Endodermal cell (in vitro differentiated cells): ENCODE data around the gene PTPRM. TPM values are rescaled to one million over a fixed set of nuclear protein-coding genes. Genes with fewer than 3 reads are reported as not detected.

Source experiments
- DNase-seq: peaks from one replicate; pipeline ENCODE4 v3.0.0-alpha.2; 2017
- H3K27ac ChIP-seq: 2 replicates; pipeline ENCODE4 v1.5.1; 2013; ENCODE audit warnings: mild to moderate bottlenecking, low read depth, low read length, moderate library complexity
- H3K27me3 ChIP-seq: 2 replicates; pipeline ENCODE4 v1.6.1; 2013; ENCODE audit warnings: mild to moderate bottlenecking, low read length, moderate library complexity; ENCODE audit not compliant: insufficient read depth, control insufficient read depth, poor library complexity, severe bottlenecking
- H3K36me3 ChIP-seq: 2 replicates; pipeline ENCODE4 v1.7.0; 2013; ENCODE audit warnings: mild to moderate bottlenecking, low read length, moderate library complexity; ENCODE audit not compliant: control insufficient read depth, insufficient read depth
- H3K4me1 ChIP-seq: one replicate; pipeline ENCODE4 v1.7.0; 2013; ENCODE audit warnings: low read length; ENCODE audit not compliant: control insufficient read depth, insufficient read depth
- H3K4me3 ChIP-seq: 2 replicates; pipeline ENCODE4 v1.5.1; 2013; ENCODE audit warnings: mild to moderate bottlenecking, low read length, moderate library complexity
- H3K9ac ChIP-seq: 2 replicates; pipeline ENCODE4 v1.6.1; 2013; ENCODE audit warnings: mild to moderate bottlenecking, low read length, moderate library complexity; ENCODE audit not compliant: poor library complexity, severe bottlenecking; ENCODE audit errors: extremely low read depth
- H3K9me3 ChIP-seq: 2 replicates; pipeline ENCODE4 v1.6.1; 2013; ENCODE audit warnings: mild to moderate bottlenecking, low read length, moderate library complexity; ENCODE audit not compliant: control insufficient read depth
- H3K27ac Mint-ChIP-seq: 2 replicates; pipeline ENCODE4 v1.8.0; 2020; ENCODE audit warnings: mixed read lengths
- H3K27me3 Mint-ChIP-seq: 2 replicates; pipeline ENCODE4 v1.8.0; 2021; ENCODE audit warnings: mild to moderate bottlenecking, mixed read lengths; ENCODE audit not compliant: insufficient read depth
- H3K36me3 Mint-ChIP-seq: 2 replicates; pipeline ENCODE4 v1.8.0; 2020; ENCODE audit warnings: low read depth, mixed read lengths
- H3K4me1 Mint-ChIP-seq: 2 replicates; pipeline ENCODE4 v1.8.0; 2020; ENCODE audit warnings: mixed read lengths
- H3K4me3 Mint-ChIP-seq: 2 replicates; pipeline ENCODE4 v1.8.0; 2020; ENCODE audit warnings: mild to moderate bottlenecking, moderate library complexity, mixed read lengths
- H3K9me3 Mint-ChIP-seq: 2 replicates; pipeline ENCODE4 v1.8.0; 2020; ENCODE audit warnings: mild to moderate bottlenecking, mixed read lengths
- CTCF ChIP-seq: fragments of 200-600 bp; sonication (generic); conservative IDR thresholded peaks from 2 replicates; pipeline ENCODE4 v1.5.0; 2021; ENCODE audit warnings: antibody characterized with exemption, mild to moderate bottlenecking
- WGBS, 2 experiments: methylation state at CpG; one replicate each; pipeline versions ENCODE4 v1.1.5 to v1.1.7; 2013; ENCODE audit warnings: missing lambda C conversion rate in 2 of 2, mixed read lengths in 1 of 2; ENCODE audit not compliant: insufficient coverage in 1 of 2, insufficient read length in 1 of 2; 5-methylcytosine and 5-hydroxymethylcytosine counted together
- total RNA-seq, 2 donors: library from RNA; stranded (reverse); fragmentation: NEBNext Ultra II Directional in 1 of 2; extraction: Animal tissue kit (Norgen Biotek cat#: 25700) in 1 of 2; gene quantifications; 2 replicates in 1 of 2; 3 replicates in 1 of 2; pipeline ENCODE4 v1.2.1, GENCODE V29; 2021

Gene PTPRM
- total RNA-seq, 2 donors from 2014 or later: 47.2 to 57.6 TPM

GRCh38 chr18:8413189-8413588, 846.1 kb downstream of the PTPRM start:
- Histone ChIP-seq H3K27ac (no peak overlapping the region), H3K4me3 (no peak overlapping the region), H3K9ac (no peak overlapping the region), H3K4me1 (no peaks in the 10 kb centered on the region), H3K9me3 (peaks cover 18% of the 10 kb centered on the region), H3K36me3 (peaks cover 6% of the 10 kb centered on the region), H3K27me3 (no peaks in the 10 kb centered on the region)
- H3K36me3 Mint-ChIP-seq: peaks cover 22% of the 10 kb centered on the region
- H3K27ac Mint-ChIP-seq: no peak overlapping the region
- H3K27me3 Mint-ChIP-seq: peaks cover 13% of the 10 kb centered on the region
- H3K9me3 Mint-ChIP-seq: peaks cover 29% of the 10 kb centered on the region
- TF ChIP-seq CTCF: no peak
- peaks cover 9% of the 10 kb centered on the region for H3K4me1 Mint-ChIP-seq
- 93 to 94% methylated on average over 2 of the region's 2 CpGs for WGBS, 2 experiments
- DNase-seq: no peak
- H3K4me3 Mint-ChIP-seq: no peak overlapping the region

- H3K9ac ChIP-seq: no peak overlapping the region
- Mint-ChIP-seq H3K4me3 (no peak overlapping the region), H3K9me3 (peaks cover 26% of the 10 kb centered on the region), H3K4me1 (peaks cover 9% of the 10 kb centered on the region), H3K27me3 (peaks cover 13% of the 10 kb centered on the region), H3K27ac (no peak overlapping the region), H3K36me3 (peaks cover 17% of the 10 kb centered on the region)
- no peak overlapping the region for H3K27ac ChIP-seq
- no peaks in the 10 kb centered on the region for H3K27me3 ChIP-seq
- H3K9me3 ChIP-seq: peaks cover 18% of the 10 kb centered on the region
- WGBS, 2 experiments: 80 to 88% methylated on average over 5 to 6 of the region's 6 CpGs
- no peaks in the 10 kb centered on the region for H3K4me1 ChIP-seq
- peaks cover 6% of the 10 kb centered on the region for H3K36me3 ChIP-seq
- no peak for TF ChIP-seq CTCF
- no peak overlapping the region for H3K4me3 ChIP-seq
- peak; percentile 6 for DNase-seq
Measured at GRCh38 chr18:8413751-8414150, 846.6 kb downstream of the PTPRM start.

- H3K27me3 ChIP-seq: no peaks in the 10 kb centered on the region
- no peak overlapping the region for H3K27ac ChIP-seq
- Mint-ChIP-seq H3K36me3 (no peaks in the 10 kb centered on the region), H3K27ac (no peak overlapping the region), H3K4me3 (no peak overlapping the region), H3K27me3 (peaks cover 13% of the 10 kb centered on the region), H3K9me3 (peaks cover 10% of the 10 kb centered on the region), H3K4me1 (peaks cover 9% of the 10 kb centered on the region)
- H3K9me3 ChIP-seq: peaks cover 11% of the 10 kb centered on the region
- H3K4me1 ChIP-seq: no peaks in the 10 kb centered on the region
- no peak overlapping the region for H3K9ac ChIP-seq
- WGBS, 2 experiments: 62 to 76% methylated on average over 6 to 15 of the region's 15 CpGs
- no peak overlapping the region for H3K4me3 ChIP-seq
- no peaks in the 10 kb centered on the region for H3K36me3 ChIP-seq
- no peak for DNase-seq
- TF ChIP-seq CTCF: no peak
Measured at GRCh38 chr18:8416212-8417019, 849.3 kb downstream of the PTPRM start.
